ENCODE results near the gene MAP3K3.

DNA sequence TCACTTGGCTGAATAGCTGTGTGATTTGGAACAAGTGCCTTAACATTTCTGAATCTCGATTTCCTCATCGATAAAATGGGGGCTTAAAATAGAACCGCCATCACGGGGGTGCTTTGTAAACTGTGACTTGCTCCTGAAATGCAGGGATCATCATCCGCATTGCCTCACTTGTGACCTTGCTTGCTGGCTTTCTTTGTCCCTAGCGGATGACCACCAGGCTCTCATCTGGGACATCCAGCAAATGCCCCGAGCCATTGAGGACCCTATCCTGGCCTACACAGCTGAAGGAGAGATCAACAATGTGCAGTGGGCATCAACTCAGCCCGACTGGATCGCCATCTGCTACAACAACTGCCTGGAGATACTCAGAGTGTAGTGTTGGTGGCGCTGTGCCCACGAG lies 33.4 kb upstream of the MAP3K3 start:
- TF ChIP-seq, protein P1, sequence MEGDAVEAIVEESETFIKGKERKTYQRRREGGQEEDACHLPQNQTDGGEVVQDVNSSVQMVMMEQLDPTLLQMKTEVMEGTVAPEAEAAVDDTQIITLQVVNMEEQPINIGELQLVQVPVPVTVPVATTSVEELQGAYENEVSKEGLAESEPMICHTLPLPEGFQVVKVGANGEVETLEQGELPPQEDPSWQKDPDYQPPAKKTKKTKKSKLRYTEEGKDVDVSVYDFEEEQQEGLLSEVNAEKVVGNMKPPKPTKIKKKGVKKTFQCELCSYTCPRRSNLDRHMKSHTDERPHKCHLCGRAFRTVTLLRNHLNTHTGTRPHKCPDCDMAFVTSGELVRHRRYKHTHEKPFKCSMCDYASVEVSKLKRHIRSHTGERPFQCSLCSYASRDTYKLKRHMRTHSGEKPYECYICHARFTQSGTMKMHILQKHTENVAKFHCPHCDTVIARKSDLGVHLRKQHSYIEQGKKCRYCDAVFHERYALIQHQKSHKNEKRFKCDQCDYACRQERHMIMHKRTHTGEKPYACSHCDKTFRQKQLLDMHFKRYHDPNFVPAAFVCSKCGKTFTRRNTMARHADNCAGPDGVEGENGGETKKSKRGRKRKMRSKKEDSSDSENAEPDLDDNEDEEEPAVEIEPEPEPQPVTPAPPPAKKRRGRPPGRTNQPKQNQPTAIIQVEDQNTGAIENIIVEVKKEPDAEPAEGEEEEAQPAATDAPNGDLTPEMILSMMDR (IDR thresholded peaks at IDR 0.05; ENCODE audit: borderline replicate concordance, extremely low read depth, low read length, poor library complexity, severe bottlenecking): peak; percentile 13
- TF ChIP-seq EZH2 (IDR thresholded peaks at IDR 0.05; ENCODE audit: borderline replicate concordance, low read depth, low read length, severe bottlenecking): no peak

All from DND-41 (cell line).